ENCODE data around the gene C5orf58.

C5orf58 gene

DNA sequence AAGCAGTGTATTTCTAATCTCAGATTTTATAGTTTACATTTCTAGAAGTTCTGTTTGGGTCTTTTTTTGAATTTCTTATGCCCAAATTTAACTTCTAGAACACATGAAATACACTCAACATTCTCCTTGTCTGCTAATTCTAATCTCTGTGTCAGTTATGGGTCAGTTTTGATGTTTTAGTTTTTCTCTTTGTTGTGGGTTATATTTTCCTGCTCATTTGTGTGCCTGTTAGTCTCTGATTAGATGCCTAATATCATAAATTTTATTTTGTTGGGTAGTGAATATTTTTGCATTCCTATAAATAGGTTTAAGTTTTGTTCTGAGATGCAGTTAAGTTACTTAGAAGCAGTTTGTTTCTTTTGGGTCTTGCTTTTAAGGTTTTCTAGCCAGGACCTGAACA, 52.4 kb downstream of the C5orf58 start:
- DNase-seq = no peak

DNA sequence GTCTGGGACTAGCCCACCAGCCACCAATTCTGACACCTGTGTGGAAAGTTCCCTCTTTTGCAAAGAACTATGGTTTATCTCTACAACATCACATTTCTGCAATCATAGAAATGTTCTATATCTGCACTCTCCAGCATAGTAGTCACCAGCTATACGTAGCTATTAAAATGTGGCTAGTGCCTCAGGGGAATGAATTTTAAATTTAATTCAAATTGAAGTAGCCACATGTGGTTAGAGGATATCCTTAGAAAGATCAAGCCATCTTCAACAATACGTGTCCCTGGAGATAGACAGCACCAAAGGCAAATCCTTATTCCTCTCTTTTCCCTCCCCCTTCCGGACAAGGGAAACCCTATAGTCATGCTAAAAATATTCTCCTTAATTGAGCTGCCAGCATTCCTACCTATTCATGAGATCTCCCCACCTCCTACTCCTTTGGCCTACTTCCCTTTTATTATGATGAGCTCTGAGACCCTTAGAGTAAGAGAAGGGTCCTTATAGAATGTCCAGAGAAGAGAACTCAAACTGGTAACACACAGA, 53.7 kb downstream of the C5orf58 start:
- DNase-seq = no peak

DNA sequence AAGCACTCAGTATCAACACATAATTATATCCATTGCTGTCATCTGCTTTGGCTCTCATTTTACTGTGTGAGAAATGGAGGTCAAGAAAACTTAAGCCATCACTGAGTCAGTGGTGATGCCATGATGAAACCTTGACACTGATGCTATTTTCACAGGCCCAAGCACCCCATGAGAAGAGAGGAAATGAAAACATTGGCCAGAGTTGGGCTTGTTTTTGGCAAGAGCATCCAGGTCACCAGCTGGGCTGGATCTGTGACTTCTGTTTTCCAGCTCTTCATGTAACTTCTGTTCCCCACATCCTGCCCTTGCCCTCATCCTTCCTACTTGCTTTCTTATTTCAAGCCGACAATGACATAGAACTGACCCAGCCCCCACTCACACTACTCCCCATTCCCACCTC, 54.7 kb downstream of the C5orf58 start:
- peak in 1 of 5 experiments; percentile 38 for DNase-seq

DNA sequence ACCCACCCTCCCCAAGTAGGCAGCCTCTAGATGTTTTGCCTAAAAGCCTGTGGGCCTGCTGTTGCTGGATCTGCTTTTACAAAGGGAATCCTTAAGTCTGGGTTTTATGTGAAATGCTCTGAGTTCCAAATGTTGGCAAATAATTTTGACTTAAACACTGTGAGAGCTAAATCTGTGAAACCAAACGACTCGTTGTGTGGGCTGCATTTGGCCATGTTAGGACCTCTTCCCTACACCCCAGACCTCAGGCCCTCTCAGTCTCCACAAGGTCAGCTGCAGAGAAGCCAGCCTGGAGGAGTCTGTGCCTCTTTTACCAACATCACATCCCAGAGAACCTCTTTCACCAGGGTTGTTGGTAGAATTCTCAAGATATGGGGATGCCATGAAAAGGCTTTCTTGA, 55.4 kb downstream of the C5orf58 start:
- no peak for DNase-seq

DNA sequence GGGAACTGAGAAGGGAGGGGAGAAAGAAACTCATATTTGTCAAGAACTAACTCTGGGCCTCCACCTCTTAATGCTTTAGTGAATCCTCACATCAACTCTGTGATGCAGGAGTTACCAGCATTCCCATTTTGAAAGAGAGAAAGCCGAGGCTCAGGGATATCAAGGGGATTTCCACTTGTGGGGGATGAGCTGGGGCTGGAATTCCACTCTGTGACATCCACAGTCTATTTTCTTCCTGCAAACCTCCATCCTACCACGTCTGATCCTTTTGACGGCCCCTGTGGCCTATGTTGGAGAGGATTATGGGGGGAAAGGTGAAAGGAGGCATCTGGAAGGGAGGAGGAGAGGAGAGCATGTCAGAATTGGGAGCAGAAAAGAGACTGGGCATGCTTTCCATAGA, 55.8 kb downstream of the C5orf58 start:
- DNase-seq = no peak

DNA sequence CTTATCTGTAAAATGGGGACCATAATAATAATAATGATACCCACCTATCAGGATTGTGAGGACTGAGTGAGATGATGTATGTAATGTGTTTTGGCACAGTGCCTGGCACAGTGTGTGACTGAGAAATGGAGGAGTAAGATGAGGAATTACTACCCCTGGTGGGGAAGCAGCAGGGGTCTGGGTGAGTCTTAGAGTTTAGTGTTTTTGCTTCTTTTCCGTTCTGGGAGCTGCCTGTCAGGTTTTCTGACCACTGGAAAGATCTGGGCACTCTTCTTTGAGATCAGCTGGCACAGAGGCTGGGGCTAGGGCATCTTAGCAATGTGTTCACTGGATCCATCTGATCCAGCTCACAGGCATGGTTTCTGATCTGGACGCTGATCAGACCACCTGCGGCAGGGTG, 56.3 kb downstream of the C5orf58 start:
- DNase-seq = no peak

DNA sequence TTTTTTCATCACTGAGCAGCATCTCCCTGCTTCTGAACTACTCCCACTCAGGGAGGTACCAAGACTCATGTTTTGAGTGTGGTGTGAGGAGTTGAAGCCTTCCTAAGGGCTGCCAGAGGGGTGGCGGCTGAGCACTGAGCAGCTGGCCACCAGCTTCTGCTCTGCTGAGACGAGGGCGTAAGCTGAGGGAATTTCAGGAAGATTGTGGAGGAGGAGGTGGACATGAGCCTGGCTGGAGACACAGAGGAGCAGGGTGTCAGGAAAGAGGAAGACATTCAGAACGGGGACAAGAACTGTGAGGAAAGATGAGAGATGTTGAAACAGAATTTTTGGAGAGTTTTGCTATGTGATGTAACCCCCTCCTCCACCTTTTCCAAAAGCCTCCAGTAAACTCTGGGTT, 57.0 kb downstream of the C5orf58 start:
- no peak for DNase-seq

DNA sequence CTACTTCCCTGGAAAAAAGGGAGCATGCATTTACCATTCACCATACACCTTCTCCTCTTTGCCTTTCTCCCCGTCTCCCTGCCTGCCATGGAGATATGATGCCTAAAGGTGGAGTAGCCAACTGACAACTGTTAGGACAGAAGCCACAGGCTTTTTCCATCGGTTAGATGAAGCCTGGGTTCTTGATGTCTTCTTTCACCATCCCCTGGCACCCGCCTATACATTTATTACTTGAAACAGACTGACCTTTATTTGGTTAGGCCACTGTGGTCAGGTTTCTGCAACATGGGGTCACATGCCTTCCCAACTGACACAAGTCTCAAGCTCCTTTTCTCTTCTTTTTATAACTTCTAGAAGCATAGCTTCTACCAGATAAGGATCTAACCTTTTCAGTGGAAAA, 57.7 kb downstream of the C5orf58 start:
- no peak for DNase-seq

DNA sequence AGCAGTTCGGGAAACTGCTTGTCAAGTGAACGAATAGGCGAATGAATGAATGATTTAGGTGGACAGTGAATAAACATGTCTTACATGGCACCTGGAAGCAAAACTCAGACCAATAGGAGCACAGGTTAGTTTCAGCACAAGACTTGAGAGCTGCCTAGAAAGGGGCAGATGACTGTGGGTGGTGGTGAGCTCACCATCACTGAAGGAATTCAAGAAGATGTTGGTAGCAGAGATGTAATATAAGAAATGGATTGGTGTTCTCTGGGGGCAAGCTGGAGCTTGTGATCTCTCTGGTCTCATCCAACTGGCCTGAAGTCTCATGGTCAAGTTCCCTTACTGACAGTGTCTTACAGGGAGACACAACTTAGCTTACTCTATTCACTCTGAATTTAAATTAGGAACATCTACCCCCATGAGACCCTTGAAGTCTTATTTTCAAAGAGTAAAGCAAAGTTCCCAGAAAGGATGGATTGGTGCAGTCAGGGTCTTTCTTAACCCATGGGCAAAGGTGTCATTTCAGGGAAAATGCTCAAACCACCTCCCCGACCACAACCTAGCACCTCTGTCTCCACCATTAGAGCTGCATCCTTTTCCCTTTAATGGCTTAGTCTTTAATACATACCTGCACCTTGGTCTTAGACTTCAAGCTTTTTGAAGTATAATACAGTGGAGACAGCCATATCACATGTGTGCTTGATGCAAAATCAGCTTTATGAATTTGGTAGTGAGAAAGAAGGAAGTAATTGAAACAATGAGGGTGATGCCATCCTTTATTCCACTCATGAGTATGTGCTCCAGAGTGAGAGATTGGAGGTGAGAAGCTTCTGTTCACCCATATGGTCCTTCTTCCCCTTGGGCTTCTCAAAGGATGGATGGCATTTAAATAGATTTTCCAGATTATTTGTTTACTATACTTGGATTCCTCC, 59.7 kb downstream of the C5orf58 start:
- no peak for DNase-seq

DNA sequence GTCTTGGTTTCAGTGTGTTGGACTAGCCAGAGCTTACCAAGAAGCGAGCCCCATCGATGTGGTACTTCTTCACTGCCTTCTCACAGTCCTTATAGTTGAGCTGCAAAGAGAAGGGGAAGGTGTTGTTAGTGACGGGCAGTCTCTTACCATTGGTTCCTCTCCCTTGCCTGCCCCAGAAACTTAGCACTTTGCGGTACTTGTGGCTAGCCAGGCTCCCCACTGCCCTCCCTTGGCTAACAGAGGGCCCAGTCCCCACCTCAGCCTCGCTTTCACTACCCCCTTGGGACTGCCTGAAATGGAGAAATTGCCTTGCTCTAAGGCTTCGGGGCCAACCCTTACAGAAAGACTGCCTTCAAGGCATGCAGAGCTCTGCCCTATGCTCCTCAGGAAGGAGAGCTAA, 60.5 kb downstream of the C5orf58 start:
- peak in 3 of 5 experiments; percentile 26 to 84 (median 80) for DNase-seq

DNA sequence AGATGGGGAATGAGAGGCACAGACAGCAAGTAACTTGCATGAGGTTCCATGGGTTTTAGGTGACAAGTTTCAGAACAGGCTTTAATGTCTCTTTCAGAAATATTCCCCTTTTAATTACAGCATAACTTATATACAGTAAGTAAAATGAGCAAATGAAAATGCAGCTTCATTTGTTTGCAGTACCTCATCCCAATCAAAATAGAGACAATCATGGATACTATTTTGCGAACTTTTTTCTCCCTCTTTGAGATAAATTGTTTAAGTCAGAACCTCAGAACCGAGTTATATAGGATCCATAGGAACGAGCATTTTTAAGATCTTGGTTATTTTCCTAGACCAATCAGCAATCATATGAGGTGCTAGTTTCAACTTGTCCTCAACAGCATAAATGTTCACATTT, 61.3 kb downstream of the C5orf58 start:
- DNase-seq = no peak

DNA sequence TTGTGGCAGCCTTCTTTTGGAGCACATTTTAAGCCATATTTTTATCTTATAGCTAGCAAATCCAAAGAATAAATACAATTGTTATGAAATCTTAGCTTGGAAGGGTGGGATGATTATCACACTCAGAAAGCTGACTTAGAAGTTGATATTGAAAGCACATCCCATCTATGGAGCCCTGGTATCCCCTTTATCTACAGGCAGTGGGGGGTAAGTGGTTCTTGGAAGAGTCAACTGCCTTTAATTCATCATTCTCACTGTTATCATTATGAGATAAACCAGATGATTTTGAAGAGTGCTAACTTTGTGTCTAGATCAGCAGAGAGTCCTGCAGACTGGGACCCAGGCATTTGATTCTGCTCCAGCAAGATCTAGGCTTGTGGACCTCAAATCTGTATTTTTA, 61.8 kb downstream of the C5orf58 start:
- no peak for DNase-seq

Data from T-helper 2 cell (primary cell).